ENCODE measurements around the gene SLC28A1. TPM values are rescaled to one million over a fixed set of nuclear protein-coding genes. Genes with fewer than 3 reads are reported as not detected.

The SLC28A1 gene
- total RNA-seq, 1 donor from 2014 or later = not detected

Small RNA genes lying within 50 kb of the gene (small RNA-seq; reads per million reads assigned to genes)
- gene RF00402 = not detected
- gene RNU6-339P = not detected
- gene RNU6-796P = not detected

Other genes with a start within 250 kb of the SLC28A1 start
- 25.7 TPM for gene WDR73, start 230.4 kb upstream of the SLC28A1 start, total RNA-seq
- gene NMB, start 226.5 kb upstream of the SLC28A1 start, total RNA-seq = 1.9 TPM
- 68.9 TPM for gene SEC11A, start 168.5 kb upstream of the SLC28A1 start, total RNA-seq
- 6.4 TPM for gene ZNF592, start 136.1 kb upstream of the SLC28A1 start, total RNA-seq
- gene ALPK3, start 67.3 kb upstream of the SLC28A1 start, total RNA-seq = 1.6 TPM
- gene PDE8A, start 97.2 kb downstream of the SLC28A1 start, total RNA-seq = 26.0 TPM

Data from occipital lobe (tissue), 2 donors.